Measurements from ENCODE around the gene MLLT1.

The MLLT1 gene

GRCh38 chr19:6199240-6199994 is 80.4 kb downstream of the MLLT1 start:
- TF ChIP-seq POLR2AphosphoS5 (IDR thresholded peaks at IDR 0.05; ENCODE audit: borderline replicate concordance, low read depth, low read length) (peak; percentile 90), FOXP2 (optimal IDR thresholded peaks at IDR 0.05; ENCODE audit: control extremely low read depth, extremely low read length, insufficient read depth) (no peak)
- Histone ChIP-seq H3K27ac (peak overlapping the region; percentile 86), H3K9ac (ENCODE audit: insufficient read length) (peak overlapping the region; percentile 91), H3K4me3 (peak overlapping the region; percentile 100), H3K9me3 (ENCODE audit: low read depth, low read length) (no peaks in the 10 kb centered on the region), H3K36me3 (ENCODE audit: insufficient read depth, low read length) (peaks cover 9% of the 10 kb centered on the region)
- DNase-seq (ENCODE audit: low read depth, low spot score): peak; percentile 98

GRCh38 chr19:6198896-6199239 is 80.9 kb downstream of the MLLT1 start:
- Histone ChIP-seq H3K27ac (0 out of 2 replicates have a peak overlapping the region, but pooled peaks have one; percentile 39), H3K9ac (ENCODE audit: insufficient read length) (peak overlapping the region; percentile 91)

GRCh38 chr19:6196361-6196760 is 83.4 kb downstream of the MLLT1 start:
- DNase-seq (ENCODE audit: low read depth, low spot score): no peak
- TF ChIP-seq EZH2 (IDR thresholded peaks at IDR 0.05): no peak
- TF ChIP-seq POLR2AphosphoS5 (IDR thresholded peaks at IDR 0.05; ENCODE audit: borderline replicate concordance, low read depth, low read length): no peak
- TF ChIP-seq FOXP2 (optimal IDR thresholded peaks at IDR 0.05; ENCODE audit: control extremely low read depth, extremely low read length, insufficient read depth): no peak
- no peaks in the 10 kb centered on the region for H3K9me3 ChIP-seq (ENCODE audit: low read depth, low read length)
- peaks cover 9% of the 10 kb centered on the region for H3K36me3 ChIP-seq (ENCODE audit: insufficient read depth, low read length)
- H3K4me3 ChIP-seq: no peak overlapping the region
- no peak overlapping the region for H3K27ac ChIP-seq
- no peak overlapping the region for H3K9ac ChIP-seq (ENCODE audit: insufficient read length)

More at GRCh38 chr19:6198896-6199239, 80.9 kb downstream of the MLLT1 start:
- Histone ChIP-seq H3K9me3 (ENCODE audit: low read depth, low read length) (no peaks in the 10 kb centered on the region), H3K4me3 (peak overlapping the region; percentile 100), H3K36me3 (ENCODE audit: insufficient read depth, low read length) (peaks cover 9% of the 10 kb centered on the region)
- TF ChIP-seq POLR2AphosphoS5 (IDR thresholded peaks at IDR 0.05; ENCODE audit: borderline replicate concordance, low read depth, low read length): no peak
- no peak for TF ChIP-seq EZH2 (IDR thresholded peaks at IDR 0.05)
- TF ChIP-seq FOXP2 (optimal IDR thresholded peaks at IDR 0.05; ENCODE audit: control extremely low read depth, extremely low read length, insufficient read depth): no peak
- no peak for DNase-seq (ENCODE audit: low read depth, low spot score)

GRCh38 chr19:6188811-6189210 is 91.0 kb downstream of the MLLT1 start:
- no peak overlapping the region for H3K4me3 ChIP-seq
- no peak overlapping the region for H3K9ac ChIP-seq (ENCODE audit: insufficient read length)
- no peak overlapping the region for H3K27ac ChIP-seq
- no peaks in the 10 kb centered on the region for H3K36me3 ChIP-seq (ENCODE audit: insufficient read depth, low read length)
- no peaks in the 10 kb centered on the region for H3K9me3 ChIP-seq (ENCODE audit: low read depth, low read length)
- no peak for DNase-seq (ENCODE audit: low read depth, low spot score)
- TF ChIP-seq FOXP2 (optimal IDR thresholded peaks at IDR 0.05; ENCODE audit: control extremely low read depth, extremely low read length, insufficient read depth) (no peak), EZH2 (IDR thresholded peaks at IDR 0.05) (no peak), POLR2AphosphoS5 (IDR thresholded peaks at IDR 0.05; ENCODE audit: borderline replicate concordance, low read depth, low read length) (no peak)

- Histone ChIP-seq H3K27ac (no peak overlapping the region), H3K9ac (ENCODE audit: insufficient read length) (no peak overlapping the region), H3K36me3 (ENCODE audit: insufficient read depth, low read length) (no peaks in the 10 kb centered on the region), H3K4me3 (no peak overlapping the region), H3K9me3 (ENCODE audit: low read depth, low read length) (no peaks in the 10 kb centered on the region)
- DNase-seq (ENCODE audit: low read depth, low spot score): no peak
- no peak for TF ChIP-seq EZH2 (IDR thresholded peaks at IDR 0.05)
- TF ChIP-seq POLR2AphosphoS5 (IDR thresholded peaks at IDR 0.05; ENCODE audit: borderline replicate concordance, low read depth, low read length): no peak
- no peak for TF ChIP-seq FOXP2 (optimal IDR thresholded peaks at IDR 0.05; ENCODE audit: control extremely low read depth, extremely low read length, insufficient read depth)
Measured at GRCh38 chr19:6187374-6187773, 92.4 kb downstream of the MLLT1 start.

GRCh38 chr19:6185835-6186834 is 93.6 kb downstream of the MLLT1 start:
- TF ChIP-seq EZH2 (IDR thresholded peaks at IDR 0.05) (no peak), POLR2AphosphoS5 (IDR thresholded peaks at IDR 0.05; ENCODE audit: borderline replicate concordance, low read depth, low read length) (no peak), FOXP2 (optimal IDR thresholded peaks at IDR 0.05; ENCODE audit: control extremely low read depth, extremely low read length, insufficient read depth) (no peak)
- DNase-seq (ENCODE audit: low read depth, low spot score): no peak
- H3K9ac ChIP-seq (ENCODE audit: insufficient read length): no peak overlapping the region
- no peaks in the 10 kb centered on the region for H3K36me3 ChIP-seq (ENCODE audit: insufficient read depth, low read length)
- H3K4me3 ChIP-seq: no peak overlapping the region
- H3K9me3 ChIP-seq (ENCODE audit: low read depth, low read length): no peaks in the 10 kb centered on the region
- no peak overlapping the region for H3K27ac ChIP-seq

- TF ChIP-seq POLR2AphosphoS5 (IDR thresholded peaks at IDR 0.05; ENCODE audit: borderline replicate concordance, low read depth, low read length): no peak
- no peak for TF ChIP-seq FOXP2 (optimal IDR thresholded peaks at IDR 0.05; ENCODE audit: control extremely low read depth, extremely low read length, insufficient read depth)
- no peak for TF ChIP-seq EZH2 (IDR thresholded peaks at IDR 0.05)
- no peak for DNase-seq (ENCODE audit: low read depth, low spot score)
- Histone ChIP-seq H3K4me3 (no peak overlapping the region), H3K27ac (no peak overlapping the region), H3K36me3 (ENCODE audit: insufficient read depth, low read length) (no peaks in the 10 kb centered on the region), H3K9me3 (ENCODE audit: low read depth, low read length) (no peaks in the 10 kb centered on the region), H3K9ac (ENCODE audit: insufficient read length) (no peak overlapping the region)
Measured at GRCh38 chr19:6185093-6185834, 94.5 kb downstream of the MLLT1 start.

All from SK-N-MC (cell line).